Endodermal cell (in vitro differentiated cells): ENCODE data around the gene SIGLEC6. TPM values are rescaled to one million over a fixed set of nuclear protein-coding genes. Genes with fewer than 3 reads are reported as not detected.

Source experiments
- DNase-seq: peaks from one replicate; pipeline ENCODE4 v3.0.0-alpha.2; 2017
- H3K27ac ChIP-seq: 2 replicates; pipeline ENCODE4 v1.5.1; 2013; ENCODE audit warnings: mild to moderate bottlenecking, low read depth, low read length, moderate library complexity
- H3K27me3 ChIP-seq: 2 replicates; pipeline ENCODE4 v1.6.1; 2013; ENCODE audit warnings: mild to moderate bottlenecking, low read length, moderate library complexity; ENCODE audit not compliant: insufficient read depth, control insufficient read depth, poor library complexity, severe bottlenecking
- H3K36me3 ChIP-seq: 2 replicates; pipeline ENCODE4 v1.7.0; 2013; ENCODE audit warnings: mild to moderate bottlenecking, low read length, moderate library complexity; ENCODE audit not compliant: control insufficient read depth, insufficient read depth
- H3K4me1 ChIP-seq: one replicate; pipeline ENCODE4 v1.7.0; 2013; ENCODE audit warnings: low read length; ENCODE audit not compliant: control insufficient read depth, insufficient read depth
- H3K4me3 ChIP-seq: 2 replicates; pipeline ENCODE4 v1.5.1; 2013; ENCODE audit warnings: mild to moderate bottlenecking, low read length, moderate library complexity
- H3K9ac ChIP-seq: 2 replicates; pipeline ENCODE4 v1.6.1; 2013; ENCODE audit warnings: mild to moderate bottlenecking, low read length, moderate library complexity; ENCODE audit not compliant: poor library complexity, severe bottlenecking; ENCODE audit errors: extremely low read depth
- H3K9me3 ChIP-seq: 2 replicates; pipeline ENCODE4 v1.6.1; 2013; ENCODE audit warnings: mild to moderate bottlenecking, low read length, moderate library complexity; ENCODE audit not compliant: control insufficient read depth
- H3K27ac Mint-ChIP-seq: 2 replicates; pipeline ENCODE4 v1.8.0; 2020; ENCODE audit warnings: mixed read lengths
- H3K27me3 Mint-ChIP-seq: 2 replicates; pipeline ENCODE4 v1.8.0; 2021; ENCODE audit warnings: mild to moderate bottlenecking, mixed read lengths; ENCODE audit not compliant: insufficient read depth
- H3K36me3 Mint-ChIP-seq: 2 replicates; pipeline ENCODE4 v1.8.0; 2020; ENCODE audit warnings: low read depth, mixed read lengths
- H3K4me1 Mint-ChIP-seq: 2 replicates; pipeline ENCODE4 v1.8.0; 2020; ENCODE audit warnings: mixed read lengths
- H3K4me3 Mint-ChIP-seq: 2 replicates; pipeline ENCODE4 v1.8.0; 2020; ENCODE audit warnings: mild to moderate bottlenecking, moderate library complexity, mixed read lengths
- H3K9me3 Mint-ChIP-seq: 2 replicates; pipeline ENCODE4 v1.8.0; 2020; ENCODE audit warnings: mild to moderate bottlenecking, mixed read lengths
- CTCF ChIP-seq: fragments of 200-600 bp; sonication (generic); conservative IDR thresholded peaks from 2 replicates; pipeline ENCODE4 v1.5.0; 2021; ENCODE audit warnings: antibody characterized with exemption, mild to moderate bottlenecking
- WGBS, 2 experiments: methylation state at CpG; one replicate each; pipeline versions ENCODE4 v1.1.5 to v1.1.7; 2013; ENCODE audit warnings: missing lambda C conversion rate in 2 of 2, mixed read lengths in 1 of 2; ENCODE audit not compliant: insufficient coverage in 1 of 2, insufficient read length in 1 of 2; 5-methylcytosine and 5-hydroxymethylcytosine counted together
- total RNA-seq, 2 donors: library from RNA; stranded (reverse); fragmentation: NEBNext Ultra II Directional in 1 of 2; extraction: Animal tissue kit (Norgen Biotek cat#: 25700) in 1 of 2; gene quantifications; 2 replicates in 1 of 2; 3 replicates in 1 of 2; pipeline ENCODE4 v1.2.1, GENCODE V29; 2021

Gene SIGLEC6
- total RNA-seq, 2 donors from 2014 or later, result 0.26 TPM; not detected in 1

GRCh38 chr19:51560339-51560738, 28.9 kb upstream of the SIGLEC6 start:
- peaks cover 68% of the 10 kb centered on the region for H3K27me3 Mint-ChIP-seq
- no peaks in the 10 kb centered on the region for H3K9me3 ChIP-seq
- no peak overlapping the region for H3K27ac Mint-ChIP-seq
- peaks cover 65% of the 10 kb centered on the region for H3K27me3 ChIP-seq
- no peaks in the 10 kb centered on the region for H3K4me1 Mint-ChIP-seq
- no peak for DNase-seq
- H3K36me3 Mint-ChIP-seq, result no peaks in the 10 kb centered on the region
- H3K27ac ChIP-seq, result no peak overlapping the region
- H3K4me3 Mint-ChIP-seq, result no peak overlapping the region
- 33% methylated on average over 4 of the region's 4 CpGs; no CpG with 5 or more reads in 1 of the 2 experiments for WGBS, 2 experiments
- no peaks in the 10 kb centered on the region for H3K4me1 ChIP-seq
- no peak for TF ChIP-seq CTCF
- H3K9ac ChIP-seq, result no peak overlapping the region
- H3K36me3 ChIP-seq, result no peaks in the 10 kb centered on the region
- H3K9me3 Mint-ChIP-seq, result no peaks in the 10 kb centered on the region
- no peak overlapping the region for H3K4me3 ChIP-seq

- Mint-ChIP-seq H3K9me3 (no peaks in the 10 kb centered on the region), H3K4me3 (no peak overlapping the region)
Observed at GRCh38 chr19:51559240-51559639, 27.8 kb upstream of the SIGLEC6 start.

GRCh38 chr19:51552996-51553725, 21.7 kb upstream of the SIGLEC6 start:
- no peak overlapping the region for H3K4me3 Mint-ChIP-seq
- H3K36me3 ChIP-seq, result no peaks in the 10 kb centered on the region
- no peaks in the 10 kb centered on the region for H3K36me3 Mint-ChIP-seq
- H3K27me3 Mint-ChIP-seq, result peaks cover 35% of the 10 kb centered on the region
- 14 to 16% methylated on average over 13 to 20 of the region's 20 CpGs for WGBS, 2 experiments
- no peak overlapping the region for H3K27ac ChIP-seq
- H3K27me3 ChIP-seq, result peaks cover 13% of the 10 kb centered on the region
- H3K9ac ChIP-seq, result no peak overlapping the region
- H3K27ac Mint-ChIP-seq, result no peak overlapping the region
- peaks cover 3% of the 10 kb centered on the region for H3K9me3 Mint-ChIP-seq
- no peaks in the 10 kb centered on the region for H3K4me1 ChIP-seq
- no peak for TF ChIP-seq CTCF
- peak; percentile 96 for DNase-seq
- no peaks in the 10 kb centered on the region for H3K4me1 Mint-ChIP-seq
- no peaks in the 10 kb centered on the region for H3K9me3 ChIP-seq
- H3K4me3 ChIP-seq, result no peak overlapping the region

More at GRCh38 chr19:51559240-51559639, 27.8 kb upstream of the SIGLEC6 start:
- no peak overlapping the region for H3K4me3 ChIP-seq
- H3K4me1 ChIP-seq, result no peaks in the 10 kb centered on the region
- 84% methylated on average over 1 of the region's 1 CpG; no CpG with 5 or more reads in 1 of the 2 experiments for WGBS, 2 experiments
- Mint-ChIP-seq H3K27ac (no peak overlapping the region), H3K27me3 (peaks cover 59% of the 10 kb centered on the region), H3K36me3 (no peaks in the 10 kb centered on the region), H3K4me1 (no peaks in the 10 kb centered on the region)
- no peak for DNase-seq
- TF ChIP-seq CTCF, result no peak
- H3K9ac ChIP-seq, result no peak overlapping the region
- no peaks in the 10 kb centered on the region for H3K36me3 ChIP-seq
- H3K27ac ChIP-seq, result no peak overlapping the region
- no peaks in the 10 kb centered on the region for H3K9me3 ChIP-seq
- peaks cover 55% of the 10 kb centered on the region for H3K27me3 ChIP-seq
